ENCODE data around the gene SIGLEC5.

- TF ChIP-seq ZFX (IDR thresholded peaks at IDR 0.05), result no peak
- TF ChIP-seq, protein P1, sequence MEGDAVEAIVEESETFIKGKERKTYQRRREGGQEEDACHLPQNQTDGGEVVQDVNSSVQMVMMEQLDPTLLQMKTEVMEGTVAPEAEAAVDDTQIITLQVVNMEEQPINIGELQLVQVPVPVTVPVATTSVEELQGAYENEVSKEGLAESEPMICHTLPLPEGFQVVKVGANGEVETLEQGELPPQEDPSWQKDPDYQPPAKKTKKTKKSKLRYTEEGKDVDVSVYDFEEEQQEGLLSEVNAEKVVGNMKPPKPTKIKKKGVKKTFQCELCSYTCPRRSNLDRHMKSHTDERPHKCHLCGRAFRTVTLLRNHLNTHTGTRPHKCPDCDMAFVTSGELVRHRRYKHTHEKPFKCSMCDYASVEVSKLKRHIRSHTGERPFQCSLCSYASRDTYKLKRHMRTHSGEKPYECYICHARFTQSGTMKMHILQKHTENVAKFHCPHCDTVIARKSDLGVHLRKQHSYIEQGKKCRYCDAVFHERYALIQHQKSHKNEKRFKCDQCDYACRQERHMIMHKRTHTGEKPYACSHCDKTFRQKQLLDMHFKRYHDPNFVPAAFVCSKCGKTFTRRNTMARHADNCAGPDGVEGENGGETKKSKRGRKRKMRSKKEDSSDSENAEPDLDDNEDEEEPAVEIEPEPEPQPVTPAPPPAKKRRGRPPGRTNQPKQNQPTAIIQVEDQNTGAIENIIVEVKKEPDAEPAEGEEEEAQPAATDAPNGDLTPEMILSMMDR (conservative IDR thresholded peaks at IDR 0.05), result peak; percentile 33
These were observed 24.6 kb upstream of the SIGLEC5 start for GRCh38 chr19:51654783-51655182.

Data from C4-2B (cell line).